HepG2 (cell line): ENCODE measurements around the gene ARSJ. TPM values are rescaled to one million over a fixed set of nuclear protein-coding genes. Genes with fewer than 3 reads are reported as not detected.
A peak's percentile ranks its signal among the peaks of the same experiment; 100 is the strongest.

ENCODE experiments used
- ATAC-seq: fragments of 200-7000 bp; cut with Tn5 transposase; 3 replicates; pipeline ENCODE4 v1.9.1; 2020; ENCODE audit warnings: mild to moderate bottlenecking, moderate library complexity
- BruUV-seq: library from RNA; stranded (reverse); fragments of 400-500 nt; replicated peaks from 2 replicates; lab custom pipeline; 2021; lab: Mats Ljungman, UMichigan
- CTCF ChIA-PET: fragments of 300-600 bp; formaldehyde crosslinking; extraction: SDS; loops from one replicate; lab custom pipeline; 2021; ENCODE audit warnings: low total read pairs, inconsistent platforms, low intra/inter-chr PET ratio; lab: Yijun Ruan, JAX
- POLR2A ChIA-PET: fragments of 350-600 bp; sonication (Branson Sonifier 250); formaldehyde crosslinking; loops from one replicate; lab custom pipeline; 2020; ENCODE audit warnings: antibody characterized with exemption, inconsistent platforms; lab: Yijun Ruan, JAX
- DNase-seq: peaks from one replicate; pipeline ENCODE4 v3.0.0-alpha.2; 2015; ENCODE audit warnings: low spot score
- FAIRE-seq: peaks from 3 replicates; lab custom pipeline; 2011; peaks lifted over from hg19 to GRCh38; lab: Jason Lieb, UNC
- H2AFZ ChIP-seq: one replicate; pipeline ENCODE4 v1.6.1; 2011; ENCODE audit warnings: low read length, inconsistent platforms
- H3K27ac ChIP-seq: fragments of 300-600 bp; 3 replicates; pipeline ENCODE4 v1.8.0; 2011; ENCODE audit warnings: mixed run types, mild to moderate bottlenecking, mixed read lengths, low read length, inconsistent platforms; ENCODE audit not compliant: insufficient read depth; ENCODE audit errors: extremely low read length
- H3K27me3 ChIP-seq, 2 experiments: fragments of 200-600 bp in 1 of 2; 2 replicates in 1 of 2; 3 replicates in 1 of 2; pipeline versions ENCODE4 v1.6.0 to v1.8.0; 2011; ENCODE audit warnings: low read length in 2 of 2, mild to moderate bottlenecking in 2 of 2, moderate library complexity in 2 of 2, inconsistent platforms in 1 of 2; ENCODE audit not compliant: insufficient read depth in 2 of 2, control insufficient read depth in 1 of 2
- H3K36me3 ChIP-seq, 2 experiments: fragments of 200-600 bp in 1 of 2; replicated peaks in 1 of 2; 2 replicates in 1 of 2; 3 replicates in 1 of 2; pipeline versions ENCODE4 v1.5.1 to v1.8.0; 2011; ENCODE audit warnings: low read length in 2 of 2, inconsistent platforms in 1 of 2; ENCODE audit not compliant: insufficient read depth in 2 of 2, control insufficient read depth in 1 of 2
- H3K4me1 ChIP-seq: 2 replicates; pipeline ENCODE4 v1.5.1; 2012; ENCODE audit warnings: low read length, inconsistent platforms; ENCODE audit not compliant: insufficient read depth
- H3K4me2 ChIP-seq: 2 replicates; pipeline ENCODE4 v1.6.0; 2011; ENCODE audit warnings: low read depth, low read length, inconsistent platforms
- H3K4me3 ChIP-seq, 3 experiments: fragments of 200-600 bp in 1 of 3; sonication (generic), shearing (Covaris generic) in 1 of 3; replicated peaks in 1 of 3; 2 replicates each; pipeline ENCODE4 v1.5.1; 2011 to 2016; ENCODE audit warnings: low read length in 3 of 3, inconsistent platforms in 2 of 3, low read depth in 2 of 3, mild to moderate bottlenecking in 2 of 3, control low read depth in 1 of 3, mixed read lengths in 1 of 3; ENCODE audit not compliant: insufficient read depth in 1 of 3
- H3K79me2 ChIP-seq: one replicate; pipeline ENCODE4 v1.6.1; 2011; ENCODE audit warnings: low read length, inconsistent platforms; ENCODE audit not compliant: insufficient read depth
- H3K9ac ChIP-seq: 2 replicates; pipeline ENCODE4 v1.6.0; 2011; ENCODE audit warnings: mild to moderate bottlenecking, low read depth, low read length, inconsistent platforms; ENCODE audit not compliant: insufficient read depth
- H3K9me3 ChIP-seq: 2 replicates; pipeline ENCODE4 v1.5.1; 2012; ENCODE audit warnings: mild to moderate bottlenecking, low read length
- H4K20me1 ChIP-seq: 2 replicates; pipeline ENCODE4 v1.6.0; 2011; ENCODE audit warnings: inconsistent platforms, mild to moderate bottlenecking, low read length, moderate library complexity; ENCODE audit not compliant: insufficient read depth
- CTCF ChIP-seq: sonication (generic); formaldehyde crosslinking; IDR thresholded peaks from 2 replicates; pipeline ENCODE4 v1.5.0; 2020; ENCODE audit warnings: mild to moderate bottlenecking, missing genetic modification reagents, moderate library complexity
- RAD21 ChIP-seq: fragments of 450-650 bp; formaldehyde crosslinking; IDR thresholded peaks from 2 replicates; pipeline ENCODE4 v1.5.0; 2020; ENCODE audit warnings: mild to moderate bottlenecking
- SMC3 ChIP-seq: IDR thresholded peaks from 2 replicates; pipeline ENCODE4 v1.6.1; 2011; ENCODE audit warnings: low read length, improper control_type of control experiment
- SP140L ChIP-seq: sonication (generic); formaldehyde crosslinking; IDR thresholded peaks from 2 replicates; pipeline ENCODE4 v1.4.0; 2020; ENCODE audit warnings: missing genetic modification reagents, borderline replicate concordance
- STAG1 ChIP-seq: sonication (generic); formaldehyde crosslinking; IDR thresholded peaks from 2 replicates; pipeline ENCODE4 v1.4.0; 2020; ENCODE audit warnings: missing genetic modification reagents
- TEAD2 ChIP-seq: sonication (generic); formaldehyde crosslinking; IDR thresholded peaks from 2 replicates; pipeline ENCODE4 v1.9.0; 2021; ENCODE audit warnings: missing genetic modification reagents
- TEAD3 ChIP-seq: optimal IDR thresholded peaks from 2 replicates; pipeline ENCODE3; 2016; ENCODE audit warnings: borderline replicate concordance
- ZBTB37 ChIP-seq: sonication (generic); formaldehyde crosslinking; IDR thresholded peaks from 2 replicates; pipeline ENCODE4 v1.4.0; 2020; ENCODE audit warnings: mild to moderate bottlenecking, missing genetic modification reagents
- ZBTB44 ChIP-seq: sonication (generic); formaldehyde crosslinking; IDR thresholded peaks from 2 replicates; pipeline ENCODE4 v1.4.0; 2020; ENCODE audit warnings: missing genetic modification reagents
- ZNF652 ChIP-seq: IDR thresholded peaks from 2 replicates; pipeline ENCODE4 v1.6.1; 2016; ENCODE audit warnings: low read depth, borderline replicate concordance
- ZNF777 ChIP-seq: sonication (generic); formaldehyde crosslinking; IDR thresholded peaks from 2 replicates; pipeline ENCODE4 v1.4.0; 2020; ENCODE audit warnings: missing genetic modification reagents
- WGBS: methylation state at CpG from one replicate; pipeline ENCODE4 v1.1.6; 2017; ENCODE audit warnings: low lambda C conversion rate; 5-methylcytosine and 5-hydroxymethylcytosine counted together
- in situ Hi-C: cut with HindIII; loops from 2 replicates; pipeline ENCODE4 v1.10.0; 2017; ENCODE audit warnings: low pct_unique_long_range_greater_than_20kb; ENCODE audit not compliant: extremely low pct_ligation_motif_present
- intact Hi-C: fragments of 100-400 bp; cut with micrococcal nuclease; formaldehyde crosslinking; loops from one replicate; pipeline ENCODE4 v1.10.0; 2022; ENCODE audit not compliant: unreplicated experiment
- polyA plus RNA-seq, 8 experiments: library from polyadenylated mRNA; depleted of rRNA in 3 of 8; stranded (reverse) in 7 of 8; unstranded in 1 of 8; fragments of >200 nt; fragmentation: Illumina TruSeq in 4 of 8; extraction: Trizol in 4 of 8; gene quantifications; 2 replicates each; pipeline versions ENCODE4 v1.2.1 to v1.2.3, GENCODE V29; 2011 to 2016; ENCODE audit warnings: low read depth in 4 of 8, missing spikeins in 1 of 8, mixed read lengths in 1 of 8; ENCODE audit not compliant: insufficient read depth in 1 of 8
- total RNA-seq, 5 experiments: library from RNA; depleted of rRNA; stranded (reverse); fragments of >200 nt; fragmentation: Illumina TruSeq; extraction: Trizol; gene quantifications; 2 replicates each; pipeline ENCODE4 v1.2.3, GENCODE V29; 2016; ENCODE audit warnings: low read depth in 1 of 5

ARSJ gene
- total and polyA plus RNA-seq, 2 of the 13 experiments (the other 11 are each of a cell fraction or from before 2014, with no cell fraction given): not detected

- in situ Hi-C loops (loop anchor here (10.0 kb wide), 3 partner anchors 122 to 422 kb away; no protein-coding TSS in a partner anchor), intact Hi-C loops (loop anchor here (1.0 to 2.0 kb wide), 3 partner anchors 119 to 558 kb away; no protein-coding TSS in a partner anchor)
- H2AFZ ChIP-seq: no peak overlapping the region
- no peaks in the 10 kb centered on the region for H3K27me3 ChIP-seq
- no peaks in the 10 kb centered on the region for H3K79me2 ChIP-seq
- H3K4me2 ChIP-seq: no peak overlapping the region
- peak; percentile 99 for ATAC-seq
- H3K27ac ChIP-seq: no peak overlapping the region
- no peaks in the 10 kb centered on the region for H3K9me3 ChIP-seq
- ChIA-PET POLR2A (no interaction called here), CTCF (interaction anchor here (0.8 to 1.7 kb wide), 6 partner anchors 118 to 432 kb away, joined by 3 to 23 read pairs (median 5); no protein-coding TSS in a partner anchor)
- FAIRE-seq: peak; percentile 72
- 6% methylated on average over 9 of the region's 9 CpGs for WGBS
- H3K4me1 ChIP-seq: no peaks in the 10 kb centered on the region
- no TSS peak for BruUV-seq
- H3K36me3 ChIP-seq: no peaks in the 10 kb centered on the region
- DNase-seq: peak; percentile 54
- no peak overlapping the region for H3K4me3 ChIP-seq
- H4K20me1 ChIP-seq: no peaks in the 10 kb centered on the region
- TF ChIP-seq TEAD2 (no peak), STAG1 (CRISPR knock-in tag) (peak; percentile 92), RAD21 (CRISPR knock-in tag) (peak; percentile 66), TEAD3 (CRISPR knock-in tag) (peak; percentile 11), ZBTB37 (0 out of 2 replicates have a peak, but pooled peaks have one; percentile 34), ZNF652 (CRISPR knock-in tag) (peak; percentile 86), SMC3 (peak; percentile 77), ZNF777 (CRISPR knock-in tag) (no peak), ZBTB44 (no peak), SP140L (0 out of 2 replicates have a peak, but pooled peaks have one; percentile 40), CTCF (peak; percentile 84)
- H3K9ac ChIP-seq: no peak overlapping the region
Observed at GRCh38 chr4:113952452-113953029, 26.9 kb downstream of the ARSJ start.
